Esophagus muscularis mucosa (tissue), 4 donors: ENCODE data around the gene CPAMD8. TPM values are rescaled to one million over a fixed set of nuclear protein-coding genes. Genes with fewer than 3 reads are reported as not detected.
"Not testable (repeated sequence)": the region's sequence is repeated elsewhere in the genome, so short reads cannot be mapped to it uniquely, and the experiment has no call there.

Experiments
- DNase-seq: peaks from one replicate; pipeline ENCODE4 v3.0.0-alpha.2; 2017; ENCODE audit errors: extremely low spot score
- H3K27ac ChIP-seq, 4 donors: fragments of 200-600 bp; sonication (generic); replicated peaks in 1 of 4; 1 replicate in 3 of 4; 2 replicates in 1 of 4; pipeline ENCODE4 v1.5.1; 2016 to 2019; ENCODE audit warnings: mild to moderate bottlenecking in 1 of 4
- H3K27me3 ChIP-seq, 4 donors: fragments of 200-600 bp; sonication (generic); one replicate each; pipeline versions ENCODE4 v1.5.1 to v1.6.0; 2016 to 2019
- H3K36me3 ChIP-seq, 4 donors: fragments of 200-600 bp; sonication (generic); one replicate each; pipeline ENCODE4 v1.5.1; 2016 to 2019
- H3K4me1 ChIP-seq, 4 donors: fragments of 200-600 bp; sonication (generic); one replicate each; pipeline ENCODE4 v1.5.1; 2016 to 2019
- H3K4me3 ChIP-seq, 4 donors: fragments of 200-600 bp; sonication (generic); 1 replicate in 2 of 4; 2 replicates in 2 of 4; pipeline ENCODE4 v1.5.1; 2016 to 2019; ENCODE audit warnings: mild to moderate bottlenecking in 4 of 4, moderate library complexity in 1 of 4
- H3K9me3 ChIP-seq, 4 donors: fragments of 200-600 bp; sonication (generic); 1 replicate in 3 of 4; 2 replicates in 1 of 4; pipeline ENCODE4 v1.5.1; 2016 to 2019
- CTCF ChIP-seq, 3 experiments: fragments of 200-600 bp in 2 of 3; fragments of 450-650 bp in 1 of 3; sonication (generic) in 2 of 3; IDR thresholded peaks; one replicate each; pipeline ENCODE4 v1.5.1; 2017 to 2019; ENCODE audit warnings: antibody characterized with exemption in 3 of 3, mild to moderate bottlenecking in 2 of 3, moderate library complexity in 1 of 3
- EP300 ChIP-seq: sonication (generic); formaldehyde crosslinking; IDR thresholded peaks from one replicate; pipeline ENCODE4 v1.6.1; 2017; ENCODE audit warnings: antibody characterized with exemption
- POLR2A ChIP-seq: fragments of 450-650 bp; IDR thresholded peaks from one replicate; pipeline ENCODE4 v1.6.1; 2017; ENCODE audit warnings: antibody characterized with exemption, moderate library complexity, mild to moderate bottlenecking, low read depth
- POLR2AphosphoS5 ChIP-seq, 2 donors: sonication (generic); formaldehyde crosslinking; IDR thresholded peaks; one replicate each; pipeline ENCODE4 v1.6.1; 2017; ENCODE audit warnings: antibody characterized with exemption in 2 of 2
- WGBS: methylation state at CpG from one replicate; pipeline ENCODE4 v1.1.5; 2018; 5-methylcytosine and 5-hydroxymethylcytosine counted together
- intact Hi-C: fragments of 100-400 bp; cut with DNase I; formaldehyde crosslinking; loops from one replicate; pipeline ENCODE4 v1.15.1; 2023
- total RNA-seq, 4 donors: library from RNA; depleted of rRNA; stranded (reverse); fragments of >200 nt; gene quantifications; one replicate each; pipeline versions ENCODE4 v1.1.0 to v1.2.1, GENCODE V29; 2016

CPAMD8 gene
- total RNA-seq, 4 donors from 2014 or later: 9.6 to 21.0 (median 13.0) TPM

DNA sequence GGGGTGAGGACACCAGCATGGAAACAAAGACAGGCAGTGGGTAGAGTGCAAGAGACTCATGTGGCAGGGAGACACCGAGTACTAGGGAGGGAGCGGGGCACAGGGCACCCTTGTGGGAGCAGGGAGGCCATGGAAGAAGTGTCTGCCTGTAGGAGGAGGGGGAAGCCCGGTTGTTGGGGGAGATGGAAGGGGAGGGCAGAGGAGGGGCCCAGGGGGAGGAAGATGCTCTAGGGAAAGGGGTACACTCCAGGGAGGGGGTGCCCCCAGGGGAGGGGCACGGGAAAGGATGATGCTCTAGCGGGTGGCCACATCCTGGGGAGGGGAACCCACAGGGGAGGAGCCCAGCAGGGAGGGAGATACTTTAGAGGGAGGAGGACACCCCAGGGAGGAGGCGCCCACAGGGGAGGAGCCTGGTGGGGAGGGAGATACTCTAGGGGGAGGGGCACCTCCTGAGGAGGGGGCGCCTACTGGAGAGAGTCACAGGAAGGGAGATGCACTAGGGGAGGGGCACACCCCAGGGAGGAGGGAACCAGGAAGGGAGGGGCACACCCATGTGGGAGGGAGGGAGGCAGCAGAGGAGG lies 24.9 kb downstream of the CPAMD8 start:
- Histone ChIP-seq H3K27me3 (peaks cover 0 to 25% (median 0%) of the 10 kb centered on the region in 4 donors), H3K4me3 (no peak overlapping the region), H3K36me3 (peaks cover 0 to 14% (median 0%) of the 10 kb centered on the region in 4 donors), H3K4me1 (no peaks in the 10 kb centered on the region), H3K27ac (no peak overlapping the region), H3K9me3 (peaks cover 0 to 13% (median 5%) of the 10 kb centered on the region in 4 donors)
- 58% methylated on average over 7 of the region's 7 CpGs for whole genome bisulfite sequencing
- intact Hi-C loops: no loop called here
- TF ChIP-seq EP300 (no peak), CTCF (IDR thresholded peaks at IDR 0.05) (no peak), POLR2AphosphoS5 (IDR thresholded peaks at IDR 0.05) (no peak), POLR2A (no peak)
- DNase-seq: no peak

- no peaks in the 10 kb centered on the region for H3K4me1 ChIP-seq
- H3K36me3 ChIP-seq: peaks cover 0 to 17% (median 0%) of the 10 kb centered on the region in 4 donors
- H3K9me3 ChIP-seq: peaks cover 0 to 18% (median 10%) of the 10 kb centered on the region in 4 donors
- 93% methylated on average over 3 of the region's 3 CpGs for WGBS
- no peak for DNase-seq
- peaks cover 0 to 20% (median 0%) of the 10 kb centered on the region in 4 donors for H3K27me3 ChIP-seq
- no peak overlapping the region for H3K27ac ChIP-seq
- H3K4me3 ChIP-seq: no peak overlapping the region
- no peak for TF ChIP-seq POLR2AphosphoS5 (IDR thresholded peaks at IDR 0.05)
- TF ChIP-seq POLR2A: no peak
- no peak for TF ChIP-seq EP300
- no peak for TF ChIP-seq CTCF (IDR thresholded peaks at IDR 0.05)
- intact Hi-C loops: no loop called here
Measured at GRCh38 chr19:16998635-16999194, 27.9 kb downstream of the CPAMD8 start.

DNA sequence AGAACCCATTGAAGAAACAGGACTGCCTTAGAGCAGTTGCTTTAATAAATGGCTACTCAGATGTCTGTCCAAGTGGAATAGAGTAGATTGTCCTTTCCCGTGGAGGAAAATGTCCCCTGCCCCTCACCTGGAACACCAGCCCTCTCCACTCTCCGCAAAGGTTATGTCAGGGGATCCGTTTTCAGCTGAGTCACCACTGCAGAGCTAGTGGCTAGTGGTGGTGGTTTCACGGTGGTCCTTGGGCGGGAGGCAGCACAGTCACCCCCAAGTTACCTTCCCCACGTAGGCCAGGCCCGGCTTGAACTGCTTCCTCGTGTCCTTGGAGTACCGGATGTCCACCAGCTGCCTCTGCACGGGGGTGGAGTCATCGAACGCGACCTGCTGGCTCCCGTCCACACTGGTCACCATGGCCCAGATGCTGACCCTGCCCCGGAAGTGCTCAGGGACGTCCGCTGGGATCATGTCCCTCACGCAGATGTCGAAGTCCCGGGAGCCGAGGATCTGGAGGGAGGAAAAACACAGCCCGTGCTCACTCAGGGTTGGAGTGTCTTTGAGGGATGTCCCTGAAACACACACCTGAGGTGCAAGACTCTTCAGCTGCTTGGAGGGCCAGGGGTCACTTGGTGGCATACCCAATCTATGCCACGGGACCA lies 29.6 kb downstream of the CPAMD8 start:
- DNase-seq, intact Hi-C loops: not testable (repeated sequence)
- WGBS: 79% methylated on average over 9 of the region's 23 CpGs

DNA sequence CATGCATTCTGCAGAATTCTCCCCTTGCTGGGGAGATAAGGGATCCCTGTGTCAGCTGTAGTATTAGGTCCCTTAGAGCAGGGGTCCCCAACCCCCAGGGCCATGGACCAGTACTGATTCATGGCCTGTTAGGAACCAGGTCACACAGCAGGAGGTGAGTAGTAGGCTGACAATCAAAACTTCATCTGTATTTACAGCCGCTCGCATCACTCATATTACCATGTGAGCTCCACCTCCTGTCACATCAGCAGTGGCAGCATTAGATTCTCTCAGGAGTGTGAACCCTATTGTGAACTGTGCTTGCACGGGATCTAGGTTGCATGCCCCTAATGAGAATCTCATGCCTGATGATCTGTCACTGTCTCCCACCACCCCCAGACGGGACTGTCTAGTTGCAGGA lies 37.9 kb downstream of the CPAMD8 start:
- no peak overlapping the region for H3K4me3 ChIP-seq
- no peaks in the 10 kb centered on the region for H3K4me1 ChIP-seq
- 78% methylated on average over 4 of the region's 4 CpGs for WGBS
- no peak for DNase-seq
- peaks cover 0 to 12% (median 5%) of the 10 kb centered on the region in 4 donors for H3K9me3 ChIP-seq
- no peaks in the 10 kb centered on the region for H3K27me3 ChIP-seq
- intact Hi-C loops: no loop called here
- H3K27ac ChIP-seq: no peak overlapping the region
- no peak for TF ChIP-seq POLR2AphosphoS5 (IDR thresholded peaks at IDR 0.05)
- no peak for TF ChIP-seq EP300
- TF ChIP-seq POLR2A: no peak
- TF ChIP-seq CTCF (IDR thresholded peaks at IDR 0.05): no peak
- H3K36me3 ChIP-seq: peaks cover 0 to 24% (median 0%) of the 10 kb centered on the region in 4 donors

More for the DNA sequence above, 29.6 kb downstream of the CPAMD8 start:
- not testable (repeated sequence) for H3K27ac ChIP-seq, H3K4me3 ChIP-seq, H3K4me1 ChIP-seq
- Histone ChIP-seq H3K9me3 (peaks cover 0 to 25% (median 14%) of the 10 kb centered on the region in 4 donors), H3K36me3 (peaks cover 0 to 28% (median 0%) of the 10 kb centered on the region in 4 donors), H3K27me3 (peaks cover 0 to 13% (median 0%) of the 10 kb centered on the region in 4 donors)

DNA sequence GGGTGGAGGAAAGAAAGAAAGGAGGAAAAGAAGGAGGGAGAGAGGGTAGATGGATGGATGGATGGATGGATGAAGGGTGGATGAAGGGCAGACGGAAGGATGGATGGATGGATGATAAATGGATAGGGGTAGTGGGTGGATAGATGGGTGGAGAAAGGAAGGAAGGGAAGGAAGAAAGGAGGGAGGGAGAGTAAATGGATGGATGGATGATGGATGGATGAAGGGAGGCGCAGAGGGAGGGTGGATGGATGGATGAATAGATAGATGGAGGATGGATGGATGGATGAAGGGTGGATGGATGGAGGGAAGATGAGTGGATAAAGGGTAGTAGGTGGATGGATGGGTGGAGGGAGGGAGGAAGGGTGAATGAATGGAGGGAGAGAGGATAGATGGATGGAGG lies 41.2 kb downstream of the CPAMD8 start:
- Histone ChIP-seq H3K27ac (no peak overlapping the region), H3K4me3 (no peak overlapping the region), H3K4me1 (no peaks in the 10 kb centered on the region), H3K27me3 (no peaks in the 10 kb centered on the region), H3K36me3 (peaks cover 0 to 7% (median 0%) of the 10 kb centered on the region in 4 donors), H3K9me3 (peaks cover 0 to 8% (median 2%) of the 10 kb centered on the region in 4 donors)
- WGBS: 93% methylated on average over 2 of the region's 2 CpGs
- intact Hi-C loops: no loop called here
- DNase-seq: no peak
- TF ChIP-seq POLR2A: no peak
- TF ChIP-seq EP300: no peak
- TF ChIP-seq POLR2AphosphoS5 (IDR thresholded peaks at IDR 0.05): no peak
- no peak for TF ChIP-seq CTCF (IDR thresholded peaks at IDR 0.05)

GRCh38 chr19:16982586-16982985 lies 44.0 kb downstream of the CPAMD8 start:
- H3K27ac ChIP-seq, H3K9me3 ChIP-seq, H3K36me3 ChIP-seq, DNase-seq, H3K4me3 ChIP-seq, intact Hi-C loops, H3K27me3 ChIP-seq, H3K4me1 ChIP-seq: not testable (repeated sequence)
- 94% methylated on average over 2 of the region's 2 CpGs for WGBS
